Measurements from ENCODE around the gene PLA2G5.

Gene PLA2G5

DNA sequence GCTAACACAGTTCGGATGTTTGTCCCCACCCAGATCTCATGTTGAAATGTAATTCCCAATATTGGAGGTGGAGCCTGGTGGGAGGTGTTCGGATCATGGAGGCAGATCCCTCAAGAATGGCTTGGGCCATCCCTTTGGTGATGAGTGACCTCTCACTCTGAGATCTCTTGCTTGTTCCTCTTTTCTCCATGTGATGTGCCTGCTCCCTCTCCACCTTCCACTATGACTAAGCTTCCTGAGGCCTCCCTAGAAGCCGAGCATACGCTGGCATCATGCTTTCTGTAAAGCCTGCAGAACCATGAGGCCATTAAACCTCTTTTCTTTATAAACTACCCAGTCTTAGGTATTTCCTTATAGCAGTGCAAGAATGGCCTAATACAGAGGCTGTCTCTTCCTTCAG lies 8.1 kb upstream of the PLA2G5 start:
- no peaks in the 10 kb centered on the region for H3K9me3 ChIP-seq (ENCODE audit: control insufficient read depth, low read length)
- H3K27ac ChIP-seq (ENCODE audit: insufficient read depth, low read depth, low read length, poor library complexity, severe bottlenecking), result no peak overlapping the region
- H3K27me3 ChIP-seq (ENCODE audit: control insufficient read depth, insufficient read depth, low read length, poor library complexity, severe bottlenecking), result no peaks in the 10 kb centered on the region
- no peaks in the 10 kb centered on the region for H3K4me1 ChIP-seq (ENCODE audit: control insufficient read depth, insufficient read depth, low read length)
- H3K4me3 ChIP-seq (ENCODE audit: insufficient read depth, low read depth, low read length), result no peak overlapping the region
- no peaks in the 10 kb centered on the region for H3K36me3 ChIP-seq (ENCODE audit: control insufficient read depth, insufficient read depth, low read length)
- 88 to 97% methylated on average over 4 of the region's 4 CpGs for WGBS, 2 experiments

DNA sequence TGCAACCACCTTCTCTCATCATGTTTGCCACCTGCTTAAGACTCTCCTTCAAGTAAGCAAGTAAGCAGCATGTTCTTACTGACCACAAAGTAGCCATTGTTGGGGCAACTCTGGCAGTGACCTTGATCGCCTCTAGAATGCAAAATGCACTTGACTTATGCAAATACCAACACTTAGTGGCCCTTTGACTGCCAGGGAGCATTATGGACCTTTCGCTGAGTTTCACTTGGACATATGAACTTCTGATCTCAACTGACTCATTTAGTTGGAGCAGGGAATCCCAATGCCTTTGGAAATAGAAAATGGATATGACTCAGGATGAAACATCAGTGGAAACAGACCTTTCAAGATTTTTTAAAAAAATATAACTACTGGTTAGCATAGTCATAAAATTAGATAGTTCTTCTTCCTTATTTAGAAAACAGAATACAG lies 6.1 kb upstream of the PLA2G5 start:
- Histone ChIP-seq H3K27ac (ENCODE audit: insufficient read depth, low read depth, low read length, poor library complexity, severe bottlenecking) (no peak overlapping the region), H3K4me1 (ENCODE audit: control insufficient read depth, insufficient read depth, low read length) (no peaks in the 10 kb centered on the region), H3K36me3 (ENCODE audit: control insufficient read depth, insufficient read depth, low read length) (no peaks in the 10 kb centered on the region), H3K27me3 (ENCODE audit: control insufficient read depth, insufficient read depth, low read length, poor library complexity, severe bottlenecking) (no peaks in the 10 kb centered on the region), H3K4me3 (ENCODE audit: insufficient read depth, low read depth, low read length) (no peak overlapping the region), H3K9me3 (ENCODE audit: control insufficient read depth, low read length) (no peaks in the 10 kb centered on the region)
- WGBS, 2 experiments, result 92 to 95% methylated on average over 2 of the region's 2 CpGs

DNA sequence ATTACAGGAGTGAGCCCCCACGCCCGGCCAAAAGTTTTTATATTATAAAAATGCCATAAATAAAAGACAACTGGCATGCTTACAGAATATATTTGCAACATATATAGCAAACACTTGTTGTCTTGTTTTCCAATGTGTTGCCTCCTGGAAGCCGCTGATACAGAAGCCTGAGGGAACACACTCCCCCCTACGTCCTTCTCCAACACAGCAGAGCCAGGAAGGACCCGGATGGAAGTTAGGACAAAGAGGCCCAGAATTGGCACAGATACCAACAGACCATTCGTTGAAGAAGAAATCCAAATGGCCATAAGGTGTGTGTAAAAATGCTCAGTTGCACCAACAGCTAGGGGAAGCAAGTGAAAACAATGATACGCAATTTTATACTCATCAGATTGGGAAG lies 1.3 kb upstream of the PLA2G5 start:
- no peaks in the 10 kb centered on the region for H3K27me3 ChIP-seq (ENCODE audit: control insufficient read depth, insufficient read depth, low read length, poor library complexity, severe bottlenecking)
- WGBS, 2 experiments, result 96% methylated on average over 5 to 6 of the region's 7 CpGs
- H3K27ac ChIP-seq (ENCODE audit: insufficient read depth, low read depth, low read length, poor library complexity, severe bottlenecking), result no peak overlapping the region
- H3K36me3 ChIP-seq (ENCODE audit: control insufficient read depth, insufficient read depth, low read length), result no peaks in the 10 kb centered on the region
- H3K9me3 ChIP-seq (ENCODE audit: control insufficient read depth, low read length), result no peaks in the 10 kb centered on the region
- H3K4me1 ChIP-seq (ENCODE audit: control insufficient read depth, insufficient read depth, low read length), result no peaks in the 10 kb centered on the region
- no peak overlapping the region for H3K4me3 ChIP-seq (ENCODE audit: insufficient read depth, low read depth, low read length)

DNA sequence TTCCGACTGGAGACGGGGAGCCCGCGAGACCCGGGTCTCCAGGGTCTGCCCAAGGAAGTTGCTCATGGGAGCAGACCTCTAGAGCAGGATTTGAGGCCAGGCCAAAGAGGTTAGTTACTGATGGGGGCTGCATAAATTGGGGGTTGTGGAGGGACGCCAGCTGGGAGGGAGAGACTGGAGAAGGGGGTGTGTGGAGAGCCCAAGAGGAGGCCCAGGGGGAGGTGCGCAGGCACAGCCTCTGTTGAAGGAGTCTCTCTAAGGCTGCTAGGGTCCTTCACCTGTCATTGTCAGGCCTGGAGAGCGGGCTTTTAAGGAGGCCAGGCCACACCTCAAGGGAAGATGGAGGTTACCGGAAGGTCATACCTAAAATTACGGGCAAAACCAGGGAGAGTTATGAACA lies 363 bp downstream of the PLA2G5 start:
- no peak overlapping the region for H3K27ac ChIP-seq (ENCODE audit: insufficient read depth, low read depth, low read length, poor library complexity, severe bottlenecking)
- H3K4me1 ChIP-seq (ENCODE audit: control insufficient read depth, insufficient read depth, low read length), result no peaks in the 10 kb centered on the region
- H3K27me3 ChIP-seq (ENCODE audit: control insufficient read depth, insufficient read depth, low read length, poor library complexity, severe bottlenecking), result no peaks in the 10 kb centered on the region
- no peak overlapping the region for H3K4me3 ChIP-seq (ENCODE audit: insufficient read depth, low read depth, low read length)
- H3K9me3 ChIP-seq (ENCODE audit: control insufficient read depth, low read length), result no peaks in the 10 kb centered on the region
- H3K36me3 ChIP-seq (ENCODE audit: control insufficient read depth, insufficient read depth, low read length), result no peaks in the 10 kb centered on the region
- WGBS, 2 experiments, result 92 to 96% methylated on average over 10 of the region's 10 CpGs

DNA sequence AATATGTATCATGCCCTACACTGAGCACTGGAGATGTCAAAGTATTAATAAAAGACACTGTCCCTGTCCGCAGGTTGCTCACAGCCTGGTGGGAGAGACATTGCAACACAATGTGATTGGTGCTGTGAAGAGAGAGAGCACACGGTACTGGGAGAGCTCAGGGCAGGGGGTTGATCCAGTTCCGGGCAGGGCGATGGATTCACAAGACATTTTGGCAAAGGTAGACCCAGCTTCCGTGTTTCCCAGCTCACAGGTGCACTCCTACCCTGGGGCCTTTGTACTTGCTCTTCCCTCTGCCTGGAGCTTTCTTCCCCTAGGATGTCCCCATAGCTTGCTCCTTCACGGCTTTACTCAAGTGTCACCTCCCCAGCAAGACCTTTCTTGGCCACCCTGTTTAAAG lies 1.4 kb downstream of the PLA2G5 start:
- 90 to 93% methylated on average over 6 of the region's 6 CpGs for WGBS, 2 experiments
- Histone ChIP-seq H3K9me3 (ENCODE audit: control insufficient read depth, low read length) (no peaks in the 10 kb centered on the region), H3K27ac (ENCODE audit: insufficient read depth, low read depth, low read length, poor library complexity, severe bottlenecking) (no peak overlapping the region), H3K4me1 (ENCODE audit: control insufficient read depth, insufficient read depth, low read length) (no peaks in the 10 kb centered on the region), H3K27me3 (ENCODE audit: control insufficient read depth, insufficient read depth, low read length, poor library complexity, severe bottlenecking) (no peaks in the 10 kb centered on the region), H3K36me3 (ENCODE audit: control insufficient read depth, insufficient read depth, low read length) (no peaks in the 10 kb centered on the region), H3K4me3 (ENCODE audit: insufficient read depth, low read depth, low read length) (no peak overlapping the region)

DNA sequence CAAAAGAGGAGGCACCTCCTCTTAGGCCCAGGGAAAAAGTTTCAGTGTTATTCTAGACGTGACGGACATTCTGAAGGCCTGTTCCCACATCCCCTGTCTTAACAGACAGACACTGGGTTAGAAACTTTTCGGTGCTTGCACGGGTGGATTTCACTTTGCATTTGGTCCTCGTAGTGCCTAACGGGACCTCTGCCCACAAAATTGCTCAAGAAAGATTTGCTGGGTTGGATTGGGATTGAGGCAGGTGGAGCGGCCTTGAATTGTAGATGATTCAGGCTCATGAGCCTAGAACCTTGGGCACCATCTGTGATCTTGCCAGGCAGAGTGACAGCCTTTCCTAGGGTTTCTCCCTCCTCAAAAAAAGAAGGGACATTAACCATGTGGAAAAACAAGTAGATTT lies 2.8 kb downstream of the PLA2G5 start:
- 88 to 90% methylated on average over 7 of the region's 7 CpGs for WGBS, 2 experiments
- H3K4me1 ChIP-seq (ENCODE audit: control insufficient read depth, insufficient read depth, low read length), result no peaks in the 10 kb centered on the region
- H3K27me3 ChIP-seq (ENCODE audit: control insufficient read depth, insufficient read depth, low read length, poor library complexity, severe bottlenecking), result no peaks in the 10 kb centered on the region

DNA sequence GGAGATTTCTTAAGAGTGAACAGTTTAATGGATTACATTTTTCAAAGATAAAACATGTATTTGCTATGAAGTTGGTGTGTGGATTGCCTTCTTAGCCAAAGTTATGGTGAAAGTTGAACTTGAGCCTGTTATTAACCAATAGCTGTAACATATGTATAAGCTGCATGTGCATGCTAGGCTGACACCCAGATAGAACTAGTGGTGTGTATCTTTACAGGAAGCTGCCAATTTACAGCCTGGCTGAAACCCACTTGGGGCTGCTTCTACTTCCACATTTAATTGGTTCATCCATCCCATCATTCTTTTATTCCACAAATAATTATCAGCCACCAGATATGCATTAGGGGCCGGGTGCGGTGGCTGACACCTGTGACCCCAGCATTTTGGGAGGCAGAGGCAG lies 3.3 kb downstream of the PLA2G5 start:
- Histone ChIP-seq H3K27ac (ENCODE audit: insufficient read depth, low read depth, low read length, poor library complexity, severe bottlenecking) (no peak overlapping the region), H3K9me3 (ENCODE audit: control insufficient read depth, low read length) (no peaks in the 10 kb centered on the region), H3K27me3 (ENCODE audit: control insufficient read depth, insufficient read depth, low read length, poor library complexity, severe bottlenecking) (no peaks in the 10 kb centered on the region), H3K4me1 (ENCODE audit: control insufficient read depth, insufficient read depth, low read length) (no peaks in the 10 kb centered on the region), H3K36me3 (ENCODE audit: control insufficient read depth, insufficient read depth, low read length) (no peaks in the 10 kb centered on the region), H3K4me3 (ENCODE audit: insufficient read depth, low read depth, low read length) (no peak overlapping the region)
- WGBS, 2 experiments, result 94 to 100% methylated on average over 2 of the region's 2 CpGs

More for the DNA sequence above, 2.8 kb downstream of the PLA2G5 start:
- Histone ChIP-seq H3K27ac (ENCODE audit: insufficient read depth, low read depth, low read length, poor library complexity, severe bottlenecking) (no peak overlapping the region), H3K4me3 (ENCODE audit: insufficient read depth, low read depth, low read length) (no peak overlapping the region), H3K36me3 (ENCODE audit: control insufficient read depth, insufficient read depth, low read length) (no peaks in the 10 kb centered on the region), H3K9me3 (ENCODE audit: control insufficient read depth, low read length) (no peaks in the 10 kb centered on the region)

DNA sequence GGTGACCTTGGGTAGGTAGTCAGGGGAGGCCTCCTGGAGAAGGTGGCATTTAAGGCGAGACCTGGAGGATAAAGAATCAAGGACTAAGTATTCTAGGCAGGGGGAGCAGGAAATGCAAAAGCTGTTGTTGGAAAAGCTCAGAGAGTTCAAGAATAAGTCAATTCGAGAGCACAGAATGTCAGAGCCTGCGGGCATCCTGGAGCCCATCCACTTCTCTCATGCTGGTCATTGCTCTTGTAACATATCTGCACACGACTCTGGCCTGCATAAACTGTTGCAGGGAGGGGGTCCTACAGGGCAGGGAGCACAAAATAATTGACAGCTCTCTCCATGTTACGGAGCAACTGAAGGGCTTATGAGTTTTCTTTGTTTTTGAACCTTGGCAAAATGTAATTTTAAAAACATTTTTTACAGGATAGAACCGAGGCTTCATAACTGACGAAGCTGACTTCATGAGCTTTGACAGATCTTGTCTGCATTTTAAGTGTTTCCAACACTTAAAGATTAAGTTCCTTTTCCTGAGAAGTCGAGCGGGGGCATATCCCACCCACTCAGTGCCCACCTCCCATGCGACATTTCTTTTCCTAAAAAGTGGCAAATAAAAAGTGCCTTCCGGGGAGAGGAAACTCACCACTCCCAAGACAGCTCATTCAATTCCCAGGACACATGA lies 4.2 kb downstream of the PLA2G5 start:
- H3K36me3 ChIP-seq (ENCODE audit: control insufficient read depth, insufficient read depth, low read length), result no peaks in the 10 kb centered on the region
- H3K27ac ChIP-seq (ENCODE audit: insufficient read depth, low read depth, low read length, poor library complexity, severe bottlenecking), result no peak overlapping the region
- no peaks in the 10 kb centered on the region for H3K9me3 ChIP-seq (ENCODE audit: control insufficient read depth, low read length)
- no peak overlapping the region for H3K4me3 ChIP-seq (ENCODE audit: insufficient read depth, low read depth, low read length)
- WGBS, 2 experiments, result 92 to 93% methylated on average over 11 of the region's 11 CpGs
- H3K4me1 ChIP-seq (ENCODE audit: control insufficient read depth, insufficient read depth, low read length), result no peaks in the 10 kb centered on the region
- H3K27me3 ChIP-seq (ENCODE audit: control insufficient read depth, insufficient read depth, low read length, poor library complexity, severe bottlenecking), result no peaks in the 10 kb centered on the region

DNA sequence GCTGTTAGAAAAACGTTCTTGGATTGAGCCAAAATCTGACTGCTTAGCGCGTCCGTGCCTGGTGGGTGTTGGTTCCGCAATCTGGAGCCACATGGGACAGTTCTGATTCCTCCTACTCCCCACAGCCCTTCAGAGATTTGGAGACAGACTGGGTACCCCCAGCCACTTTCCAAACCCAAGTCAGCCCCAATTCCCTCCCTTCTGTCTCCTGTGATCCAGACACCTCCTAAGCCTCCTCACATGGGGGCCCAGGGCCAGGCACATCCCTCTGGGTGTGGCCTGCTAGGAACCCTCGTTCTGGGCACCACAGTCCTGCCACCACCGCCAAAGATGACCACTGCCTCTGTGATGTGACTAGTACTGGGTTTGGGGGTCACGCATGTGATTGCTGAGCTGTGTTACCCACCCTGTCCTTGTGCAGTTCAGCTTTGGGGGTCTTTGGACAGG lies 4.8 kb downstream of the PLA2G5 start:
- H3K9me3 ChIP-seq (ENCODE audit: control insufficient read depth, low read length), result no peaks in the 10 kb centered on the region
- no peaks in the 10 kb centered on the region for H3K36me3 ChIP-seq (ENCODE audit: control insufficient read depth, insufficient read depth, low read length)
- no peak overlapping the region for H3K4me3 ChIP-seq (ENCODE audit: insufficient read depth, low read depth, low read length)
- H3K4me1 ChIP-seq (ENCODE audit: control insufficient read depth, insufficient read depth, low read length), result no peaks in the 10 kb centered on the region
- no peaks in the 10 kb centered on the region for H3K27me3 ChIP-seq (ENCODE audit: control insufficient read depth, insufficient read depth, low read length, poor library complexity, severe bottlenecking)
- 94 to 96% methylated on average over 8 of the region's 8 CpGs for WGBS, 2 experiments
- H3K27ac ChIP-seq (ENCODE audit: insufficient read depth, low read depth, low read length, poor library complexity, severe bottlenecking), result no peak overlapping the region

DNA sequence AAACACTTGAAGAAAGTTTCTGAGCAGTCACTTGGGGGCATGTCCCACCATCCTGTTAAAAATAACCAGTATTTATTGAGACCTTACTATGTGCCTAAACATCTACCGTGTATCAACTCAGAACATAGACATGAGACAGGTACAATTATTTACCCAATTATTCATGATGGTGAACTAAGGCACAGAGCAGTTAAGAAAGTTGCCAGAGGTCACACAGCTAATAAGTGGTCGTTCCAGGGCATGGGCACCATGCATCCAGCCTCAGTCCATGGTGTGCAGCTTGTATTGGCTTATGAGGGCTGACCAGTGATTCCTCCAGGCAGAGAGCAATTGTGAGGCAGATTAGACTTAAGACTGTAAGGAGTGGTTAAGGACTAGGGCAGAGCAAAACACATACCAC lies 5.4 kb downstream of the PLA2G5 start:
- 92 to 95% methylated on average over 2 of the region's 2 CpGs for WGBS, 2 experiments
- H3K27ac ChIP-seq (ENCODE audit: insufficient read depth, low read depth, low read length, poor library complexity, severe bottlenecking), result no peak overlapping the region
- no peaks in the 10 kb centered on the region for H3K9me3 ChIP-seq (ENCODE audit: control insufficient read depth, low read length)
- no peak overlapping the region for H3K4me3 ChIP-seq (ENCODE audit: insufficient read depth, low read depth, low read length)
- no peaks in the 10 kb centered on the region for H3K36me3 ChIP-seq (ENCODE audit: control insufficient read depth, insufficient read depth, low read length)
- no peaks in the 10 kb centered on the region for H3K4me1 ChIP-seq (ENCODE audit: control insufficient read depth, insufficient read depth, low read length)
- H3K27me3 ChIP-seq (ENCODE audit: control insufficient read depth, insufficient read depth, low read length, poor library complexity, severe bottlenecking), result no peaks in the 10 kb centered on the region

DNA sequence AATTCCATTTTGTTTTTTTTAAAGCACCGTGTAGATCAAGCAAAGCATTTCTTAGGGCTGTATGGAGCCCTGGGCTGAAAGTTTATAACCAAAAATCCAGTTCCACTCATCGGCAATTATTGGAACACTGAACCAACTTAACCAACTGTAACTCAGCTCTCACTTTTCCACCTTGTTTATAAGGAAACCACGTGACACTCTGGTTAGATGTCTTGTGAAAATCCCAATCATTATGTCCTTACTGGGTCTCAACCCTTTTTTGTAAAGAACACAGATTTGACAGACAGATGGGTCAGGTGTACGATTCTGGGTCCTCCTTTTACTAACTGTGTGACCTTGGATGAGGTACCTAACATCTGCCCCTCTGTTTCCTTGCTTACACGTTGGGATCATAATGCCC lies 6.2 kb downstream of the PLA2G5 start:
- no peaks in the 10 kb centered on the region for H3K36me3 ChIP-seq (ENCODE audit: control insufficient read depth, insufficient read depth, low read length)
- no peaks in the 10 kb centered on the region for H3K27me3 ChIP-seq (ENCODE audit: control insufficient read depth, insufficient read depth, low read length, poor library complexity, severe bottlenecking)
- no peak overlapping the region for H3K27ac ChIP-seq (ENCODE audit: insufficient read depth, low read depth, low read length, poor library complexity, severe bottlenecking)
- H3K4me1 ChIP-seq (ENCODE audit: control insufficient read depth, insufficient read depth, low read length), result no peaks in the 10 kb centered on the region
- H3K4me3 ChIP-seq (ENCODE audit: insufficient read depth, low read depth, low read length), result no peak overlapping the region
- 84% methylated on average over 5 of the region's 5 CpGs for WGBS, 2 experiments
- H3K9me3 ChIP-seq (ENCODE audit: control insufficient read depth, low read length), result no peaks in the 10 kb centered on the region
